ENCODE results near the gene NOD2.

The NOD2 gene

DNA sequence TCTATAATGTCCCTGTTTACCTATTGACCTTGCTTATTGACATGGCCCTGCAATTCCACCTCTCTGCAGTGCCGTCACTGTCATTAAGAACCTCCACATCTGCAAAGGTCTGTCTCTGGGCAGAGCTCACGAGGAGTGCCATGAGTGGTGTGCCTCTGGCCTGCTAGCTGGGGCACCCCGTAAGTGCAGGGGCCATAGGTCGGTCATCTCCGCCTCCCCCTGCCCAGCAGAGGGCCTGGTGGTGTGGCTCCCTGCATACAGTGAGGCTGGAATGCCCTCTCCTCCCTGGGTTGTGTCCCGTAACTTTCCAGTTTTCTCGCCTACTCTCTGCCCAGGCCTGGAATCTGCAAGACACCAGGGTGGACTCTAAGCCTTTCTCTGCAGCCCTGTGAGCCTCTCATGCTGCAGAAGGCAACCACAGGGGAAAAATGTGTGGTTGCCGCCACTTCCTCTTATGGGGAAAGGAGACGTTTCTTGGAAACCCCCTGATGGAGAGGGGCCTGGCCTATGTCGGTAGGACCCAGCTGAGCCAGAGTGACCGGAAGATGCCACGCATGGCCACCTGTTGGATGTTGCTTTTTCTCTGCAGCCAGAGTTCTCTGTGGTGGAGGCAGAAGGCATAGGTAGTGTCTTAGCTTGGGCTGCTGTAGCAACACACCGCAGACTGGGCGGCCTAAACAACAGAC lies 9.6 kb upstream of the NOD2 start:
- TF ChIP-seq CTCF (conservative IDR thresholded peaks at IDR 0.05; ENCODE audit: low read length): no peak
- no peak for DNase-seq (ENCODE audit: low read depth)
- H3K4me3 ChIP-seq (ENCODE audit: low read length): no peak overlapping the region

GRCh38 chr16:50684823-50685461 lies 8.5 kb upstream of the NOD2 start:
- no peak for TF ChIP-seq CTCF (conservative IDR thresholded peaks at IDR 0.05; ENCODE audit: low read length)
- no peak for DNase-seq (ENCODE audit: low read depth)
- H3K4me3 ChIP-seq (ENCODE audit: low read length): no peak overlapping the region

GRCh38 chr16:50685462-50686063 lies 7.8 kb upstream of the NOD2 start:
- DNase-seq (ENCODE audit: low read depth): no peak
- TF ChIP-seq CTCF (conservative IDR thresholded peaks at IDR 0.05; ENCODE audit: low read length): no peak
- no peak overlapping the region for H3K4me3 ChIP-seq (ENCODE audit: low read length)

DNA sequence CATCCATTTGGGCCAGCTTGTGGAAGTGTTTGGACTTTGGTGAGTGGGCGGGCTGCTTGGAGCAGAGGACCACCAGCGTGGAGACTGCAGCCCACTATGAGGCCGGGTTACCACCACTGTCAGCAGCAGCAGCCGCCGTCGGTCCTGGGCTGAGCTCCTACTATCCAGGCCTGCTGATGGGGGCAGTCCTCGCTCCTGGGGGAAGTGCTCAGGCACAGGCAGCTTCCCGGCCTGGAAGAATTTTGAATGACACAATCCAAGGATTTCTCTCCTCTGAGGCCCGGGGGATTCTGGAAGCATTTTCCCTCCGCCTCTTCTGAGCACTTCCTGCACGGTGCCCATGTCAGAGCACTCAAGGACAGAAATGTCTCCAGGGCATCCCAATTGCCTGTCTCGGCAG lies 5.3 kb upstream of the NOD2 start:
- no peak for TF ChIP-seq CTCF (conservative IDR thresholded peaks at IDR 0.05; ENCODE audit: low read length)
- no peak overlapping the region for H3K4me3 ChIP-seq (ENCODE audit: low read length)
- no peak for DNase-seq (ENCODE audit: low read depth)

GRCh38 chr16:50688867-50689266 lies 4.5 kb upstream of the NOD2 start:
- no peak for DNase-seq (ENCODE audit: low read depth)
- no peak for TF ChIP-seq CTCF (conservative IDR thresholded peaks at IDR 0.05; ENCODE audit: low read length)
- H3K4me3 ChIP-seq (ENCODE audit: low read length): no peak overlapping the region

DNA sequence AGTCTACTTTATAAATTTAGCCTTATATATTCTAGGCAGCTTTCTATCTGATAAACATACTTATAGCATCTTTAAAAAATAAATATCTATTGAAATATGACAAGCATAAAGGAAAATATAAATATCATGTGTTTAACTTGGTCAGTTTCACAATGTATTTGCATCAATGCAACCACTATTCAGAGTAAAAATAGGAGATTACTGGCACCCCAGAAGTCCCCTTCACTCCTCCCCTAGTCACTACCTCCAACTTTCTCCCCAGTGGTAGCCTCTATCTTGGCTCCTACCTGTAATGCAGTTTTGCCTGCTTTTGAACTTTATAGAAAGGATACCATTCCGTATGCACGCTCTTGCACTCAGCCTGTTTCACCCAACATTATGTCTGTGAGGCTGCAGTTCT lies 3.2 kb upstream of the NOD2 start:
- DNase-seq (ENCODE audit: low read depth): no peak
- H3K4me3 ChIP-seq (ENCODE audit: low read length): no peak overlapping the region
- no peak for TF ChIP-seq CTCF (conservative IDR thresholded peaks at IDR 0.05; ENCODE audit: low read length)

DNA sequence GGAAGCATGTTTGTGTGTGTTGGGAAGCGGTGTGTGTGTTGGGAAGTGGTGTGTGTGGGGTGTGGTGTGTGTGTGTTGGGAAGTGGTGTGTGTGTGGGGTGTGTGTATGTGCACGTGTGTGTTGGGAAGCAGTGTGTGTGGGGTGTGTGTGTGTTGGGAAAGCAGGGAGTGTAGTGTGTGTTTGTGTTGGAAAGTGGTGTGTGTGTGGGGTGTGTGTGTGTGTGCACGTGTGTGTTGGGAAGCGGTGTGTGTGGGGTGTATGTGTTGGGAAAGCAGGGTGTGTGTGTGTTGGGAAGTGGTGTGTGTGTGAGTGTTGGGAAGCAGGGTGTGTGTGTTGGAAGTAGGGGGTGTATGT lies 785 bp upstream of the NOD2 start:
- H3K4me3 ChIP-seq (ENCODE audit: low read length): no peak overlapping the region
- no peak for TF ChIP-seq CTCF (conservative IDR thresholded peaks at IDR 0.05; ENCODE audit: low read length)
- DNase-seq (ENCODE audit: low read depth): no peak

All from AG10803 (cell line).